Islet precursor cell (in vitro differentiated cells): ENCODE results near the gene IQGAP2.
"Not testable (repeated sequence)": the region's sequence is repeated elsewhere in the genome, so short reads cannot be mapped to it uniquely, and the experiment has no call there.

Experiments used
- DNase-seq: peaks from one replicate; pipeline ENCODE4 v3.0.0-alpha.2; 2018

The IQGAP2 gene

GRCh38 chr5:76402886-76403765, at the start of gene IQGAP2:
Gene IQGAP2, plus strand, starts transcription at chr5:76403285. Its CDS starts 261 bp downstream, at chr5:76403546.
- peak; percentile 87 for DNase-seq

- DNase-seq, result no peak
Measured at GRCh38 chr5:76356887-76357286, 46.2 kb upstream of the IQGAP2 start.

- no peak for DNase-seq
Measured at GRCh38 chr5:76363352-76364225, 39.5 kb upstream of the IQGAP2 start.

- no peak for DNase-seq
Measured at GRCh38 chr5:76364226-76364589, 38.9 kb upstream of the IQGAP2 start.

- no peak for DNase-seq
Measured at GRCh38 chr5:76365561-76365960, 37.5 kb upstream of the IQGAP2 start.

- no peak for DNase-seq
Measured at GRCh38 chr5:76366596-76366995, 36.5 kb upstream of the IQGAP2 start.

- DNase-seq, result no peak
Measured at GRCh38 chr5:76367623-76368371, 35.3 kb upstream of the IQGAP2 start.

- DNase-seq, result no peak
Measured at GRCh38 chr5:76368941-76369340, 34.1 kb upstream of the IQGAP2 start.

- DNase-seq, result not testable (repeated sequence)
Measured at GRCh38 chr5:76369668-76370067, 33.4 kb upstream of the IQGAP2 start.

- peak; percentile 69 for DNase-seq
Measured at GRCh38 chr5:76371960-76372322, 31.1 kb upstream of the IQGAP2 start.

GRCh38 chr5:76372323-76373054, 30.6 kb upstream of the IQGAP2 start:
- peak; percentile 94 for DNase-seq

- no peak for DNase-seq
Measured at GRCh38 chr5:76376148-76376865, 26.8 kb upstream of the IQGAP2 start.

GRCh38 chr5:76376866-76377230, 26.2 kb upstream of the IQGAP2 start:
- DNase-seq, result no peak

GRCh38 chr5:76378355-76378754, 24.7 kb upstream of the IQGAP2 start:
- DNase-seq, result no peak

GRCh38 chr5:76379316-76379715, 23.8 kb upstream of the IQGAP2 start:
- no peak for DNase-seq

- DNase-seq, result no peak
Measured at GRCh38 chr5:76379855-76380254, 23.2 kb upstream of the IQGAP2 start.

- no peak for DNase-seq
Measured at GRCh38 chr5:76380346-76381066, 22.6 kb upstream of the IQGAP2 start.

- no peak for DNase-seq
Measured at GRCh38 chr5:76383126-76383832, 19.8 kb upstream of the IQGAP2 start.

GRCh38 chr5:76384189-76384588, 18.9 kb upstream of the IQGAP2 start:
- DNase-seq, result no peak

GRCh38 chr5:76384705-76385104, 18.4 kb upstream of the IQGAP2 start:
- no peak for DNase-seq
